Mucosa of stomach (tissue), 1 donor: Measurements from ENCODE around the gene REX1BD.

Experiments used
- H3K27me3 ChIP-seq: one replicate; pipeline ENCODE4 v1.7.0; 2013; ENCODE audit warnings: mild to moderate bottlenecking, low read length; ENCODE audit not compliant: control insufficient read depth, insufficient read depth
- H3K36me3 ChIP-seq: one replicate; pipeline ENCODE4 v1.7.0; 2013; ENCODE audit warnings: low read length; ENCODE audit not compliant: control insufficient read depth, insufficient read depth
- H3K4me1 ChIP-seq: one replicate; pipeline ENCODE4 v1.7.0; 2013; ENCODE audit warnings: mild to moderate bottlenecking, low read length; ENCODE audit not compliant: control insufficient read depth, insufficient read depth
- H3K4me3 ChIP-seq: one replicate; pipeline ENCODE4 v1.7.0; 2013; ENCODE audit warnings: low read length
- H3K9ac ChIP-seq: one replicate; pipeline ENCODE4 v1.7.0; 2013; ENCODE audit warnings: mild to moderate bottlenecking, low read length, moderate library complexity
- H3K9me3 ChIP-seq: one replicate; pipeline ENCODE4 v1.7.0; 2013; ENCODE audit warnings: mild to moderate bottlenecking, low read length, moderate library complexity; ENCODE audit not compliant: control insufficient read depth
- donor health status: Pancreatic carcinoma.

Gene REX1BD

GRCh38 chr19:18607226-18608101, 18.9 kb downstream of the REX1BD start:
- Histone ChIP-seq H3K4me1 (peaks cover 9% of the 10 kb centered on the region), H3K9ac (no peak overlapping the region), H3K36me3 (no peaks in the 10 kb centered on the region)

GRCh38 chr19:18608102-18608804, 19.7 kb downstream of the REX1BD start:
- H3K9me3 ChIP-seq = no peaks in the 10 kb centered on the region
- H3K36me3 ChIP-seq = no peaks in the 10 kb centered on the region
- H3K27me3 ChIP-seq = peaks cover 89% of the 10 kb centered on the region
- H3K9ac ChIP-seq = no peak overlapping the region
- no peak overlapping the region for H3K4me3 ChIP-seq
- H3K4me1 ChIP-seq = peaks cover 15% of the 10 kb centered on the region

More at GRCh38 chr19:18607226-18608101, 18.9 kb downstream of the REX1BD start:
- H3K27me3 ChIP-seq = peaks cover 86% of the 10 kb centered on the region
- H3K9me3 ChIP-seq = no peaks in the 10 kb centered on the region
- H3K4me3 ChIP-seq = no peak overlapping the region

- Histone ChIP-seq H3K9me3 (no peaks in the 10 kb centered on the region), H3K9ac (no peak overlapping the region), H3K27me3 (peaks cover 91% of the 10 kb centered on the region), H3K4me3 (no peak overlapping the region), H3K4me1 (peaks cover 15% of the 10 kb centered on the region), H3K36me3 (no peaks in the 10 kb centered on the region)
These were observed 20.5 kb downstream of the REX1BD start for GRCh38 chr19:18608805-18609716.

- H3K36me3 ChIP-seq = no peaks in the 10 kb centered on the region
- H3K9ac ChIP-seq = no peak overlapping the region
- H3K4me1 ChIP-seq = peaks cover 15% of the 10 kb centered on the region
- H3K4me3 ChIP-seq = no peak overlapping the region
- peaks cover 91% of the 10 kb centered on the region for H3K27me3 ChIP-seq
- no peaks in the 10 kb centered on the region for H3K9me3 ChIP-seq
These were observed 21.1 kb downstream of the REX1BD start for GRCh38 chr19:18609717-18610051.

GRCh38 chr19:18610245-18610555, 21.6 kb downstream of the REX1BD start:
- peaks cover 91% of the 10 kb centered on the region for H3K27me3 ChIP-seq
- H3K4me3 ChIP-seq = no peak overlapping the region
- H3K9ac ChIP-seq = no peak overlapping the region
- H3K9me3 ChIP-seq = no peaks in the 10 kb centered on the region
- H3K36me3 ChIP-seq = no peaks in the 10 kb centered on the region
- H3K4me1 ChIP-seq = peaks cover 15% of the 10 kb centered on the region

GRCh38 chr19:18610556-18611326, 22.1 kb downstream of the REX1BD start:
- Histone ChIP-seq H3K4me3 (no peak overlapping the region), H3K36me3 (no peaks in the 10 kb centered on the region), H3K4me1 (peaks cover 15% of the 10 kb centered on the region), H3K27me3 (peaks cover 90% of the 10 kb centered on the region), H3K9ac (no peak overlapping the region), H3K9me3 (no peaks in the 10 kb centered on the region)

- Histone ChIP-seq H3K36me3 (no peaks in the 10 kb centered on the region), H3K27me3 (peaks cover 89% of the 10 kb centered on the region), H3K4me3 (no peak overlapping the region), H3K4me1 (peaks cover 15% of the 10 kb centered on the region), H3K9me3 (no peaks in the 10 kb centered on the region), H3K9ac (no peak overlapping the region)
These were observed 22.9 kb downstream of the REX1BD start for GRCh38 chr19:18611327-18612050.

- H3K36me3 ChIP-seq = no peaks in the 10 kb centered on the region
- peaks cover 91% of the 10 kb centered on the region for H3K27me3 ChIP-seq
- no peak overlapping the region for H3K4me3 ChIP-seq
- no peak overlapping the region for H3K9ac ChIP-seq
- H3K9me3 ChIP-seq = no peaks in the 10 kb centered on the region
- peaks cover 15% of the 10 kb centered on the region for H3K4me1 ChIP-seq
These were observed 23.6 kb downstream of the REX1BD start for GRCh38 chr19:18612051-18612771.

- Histone ChIP-seq H3K9ac (no peak within 1 kb of the TSS), H3K36me3 (no peaks in the 10 kb centered on the region), H3K9me3 (no peaks in the 10 kb centered on the region), H3K4me3 (no peak within 1 kb of the TSS), H3K4me1 (peaks cover 12% of the 10 kb centered on the region), H3K27me3 (peaks cover 91% of the 10 kb centered on the region)
These were observed 24.4 kb downstream of the REX1BD start, which contains the start of gene TMEM59L for GRCh38 chr19:18612772-18613588. TSS of gene TMEM59L (plus strand) at chr19:18612870. CDS start at chr19:18612959, 89 bp downstream.
